ENCODE results near the gene YIPF5. TPM values are rescaled to one million over a fixed set of nuclear protein-coding genes. Genes with fewer than 3 reads are reported as not detected.

Gene YIPF5
- total RNA-seq, 1 experiment from 2014 or later: 24.1 TPM

GRCh38 chr5:144120661-144121180, 49.7 kb downstream of the YIPF5 start:
- Histone ChIP-seq H3K9ac (ENCODE audit: low read length) (no peak overlapping the region), H4K20me1 (ENCODE audit: low read length) (no peaks in the 10 kb centered on the region), H3K4me3 (ENCODE audit: low read length) (no peak overlapping the region), H3K9me3 (ENCODE audit: low read length) (no peaks in the 10 kb centered on the region), H3K4me2 (ENCODE audit: low read length) (no peak overlapping the region), H3K27me3 (ENCODE audit: low read length) (no peaks in the 10 kb centered on the region), H3K27ac (ENCODE audit: low read length) (no peak overlapping the region), H2AFZ (ENCODE audit: low read length) (no peak overlapping the region), H3F3A (ENCODE audit: low read length, unreplicated experiment) (no peaks in the 10 kb centered on the region), H3K36me3 (ENCODE audit: low read depth, low read length) (no peaks in the 10 kb centered on the region), H3K4me1 (ENCODE audit: insufficient read depth, low read length) (no peaks in the 10 kb centered on the region), H3K79me2 (ENCODE audit: low read length) (no peaks in the 10 kb centered on the region), H3K9me2 (replicated peaks; ENCODE audit: low read length) (no peaks in the 10 kb centered on the region)
- no TSS peak for BruUV-seq (replicated peaks)
- no peak for DNase-seq
- intact Hi-C loops (cut with micrococcal nuclease): no loop called here
- POLR2A ChIA-PET (ENCODE audit: unreplicated experiment): no interaction called here
- TF ChIP-seq CTCF (conservative IDR thresholded peaks at IDR 0.05; ENCODE audit: low read depth, low read length): no peak
- no peak for TF ChIP-seq EZH2 (IDR thresholded peaks at IDR 0.05; ENCODE audit: low read length, unreplicated experiment)
- TF ChIP-seq EZH2phosphoT487 (IDR thresholded peaks at IDR 0.05; ENCODE audit: borderline replicate concordance, low read length): no peak
- CTCF ChIA-PET: interaction anchor here (0.6 kb wide), 1 partner anchor 22 kb away, joined by 3 read pairs; no protein-coding TSS in a partner anchor
- no peak for ATAC-seq

DNA sequence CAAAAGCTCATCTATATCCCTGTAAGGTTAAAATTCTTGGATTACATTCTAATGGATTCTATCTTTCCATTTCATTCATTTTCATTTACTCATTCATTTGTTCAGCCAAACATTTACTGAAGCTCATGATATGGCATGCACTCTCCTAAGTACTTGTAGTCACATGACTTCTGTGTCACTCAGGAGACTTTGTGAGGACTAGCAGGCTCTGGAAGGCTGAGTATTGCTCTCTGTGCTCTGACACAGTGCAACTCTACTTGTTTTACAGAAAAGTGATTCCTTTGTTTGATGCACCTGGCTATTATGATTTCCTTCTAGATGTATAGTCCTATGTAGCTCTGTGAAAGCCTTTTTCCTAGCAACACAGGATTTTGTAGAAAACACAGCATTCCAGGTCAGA, 53.0 kb downstream of the YIPF5 start:
- no peak overlapping the region for H3K9ac ChIP-seq (ENCODE audit: low read length)
- H3K27ac ChIP-seq (ENCODE audit: low read length): no peak overlapping the region
- no peaks in the 10 kb centered on the region for H3K4me1 ChIP-seq (ENCODE audit: insufficient read depth, low read length)
- no peaks in the 10 kb centered on the region for H4K20me1 ChIP-seq (ENCODE audit: low read length)
- H3K4me2 ChIP-seq (ENCODE audit: low read length): no peak overlapping the region
- DNase-seq (no peak), ATAC-seq (no peak)
- H3K36me3 ChIP-seq (ENCODE audit: low read depth, low read length): no peaks in the 10 kb centered on the region
- H3F3A ChIP-seq (ENCODE audit: low read length, unreplicated experiment): no peaks in the 10 kb centered on the region
- no peaks in the 10 kb centered on the region for H3K9me2 ChIP-seq (replicated peaks; ENCODE audit: low read length)
- H3K79me2 ChIP-seq (ENCODE audit: low read length): no peaks in the 10 kb centered on the region
- no peak overlapping the region for H2AFZ ChIP-seq (ENCODE audit: low read length)
- H3K9me3 ChIP-seq (ENCODE audit: low read length): no peaks in the 10 kb centered on the region
- BruUV-seq (replicated peaks): no TSS peak
- no peak overlapping the region for H3K4me3 ChIP-seq (ENCODE audit: low read length)
- ChIA-PET CTCF (no interaction called here), POLR2A (ENCODE audit: unreplicated experiment) (no interaction called here)
- intact Hi-C loops (cut with micrococcal nuclease): no loop called here
- no peaks in the 10 kb centered on the region for H3K27me3 ChIP-seq (ENCODE audit: low read length)
- TF ChIP-seq EZH2 (IDR thresholded peaks at IDR 0.05; ENCODE audit: low read length, unreplicated experiment) (no peak), EZH2phosphoT487 (IDR thresholded peaks at IDR 0.05; ENCODE audit: borderline replicate concordance, low read length) (no peak), CTCF (conservative IDR thresholded peaks at IDR 0.05; ENCODE audit: low read depth, low read length) (no peak)

DNA sequence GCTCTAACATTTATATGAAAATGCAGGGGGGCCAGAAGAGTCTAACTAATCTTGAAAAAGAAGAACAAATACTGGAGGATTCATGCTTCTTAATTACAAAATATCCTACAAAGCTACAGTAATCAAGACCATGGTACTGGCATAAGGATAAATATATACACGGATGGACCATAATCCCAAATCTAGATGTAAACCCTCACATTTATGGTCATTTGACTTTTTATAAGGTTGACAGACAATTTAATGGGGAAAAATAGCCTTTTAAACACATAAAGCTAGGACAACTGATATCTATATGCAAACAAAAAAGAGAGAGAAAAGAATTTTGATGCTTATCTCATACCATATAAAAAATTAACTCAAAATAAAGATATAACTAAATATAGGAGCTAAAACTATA, 55.9 kb downstream of the YIPF5 start:
- Histone ChIP-seq H3K36me3 (ENCODE audit: low read depth, low read length) (no peaks in the 10 kb centered on the region), H3K27ac (ENCODE audit: low read length) (no peak overlapping the region), H3K9me3 (ENCODE audit: low read length) (no peaks in the 10 kb centered on the region), H3K79me2 (ENCODE audit: low read length) (no peaks in the 10 kb centered on the region), H4K20me1 (ENCODE audit: low read length) (no peaks in the 10 kb centered on the region), H3K9ac (ENCODE audit: low read length) (no peak overlapping the region), H3K27me3 (ENCODE audit: low read length) (no peaks in the 10 kb centered on the region), H3K4me1 (ENCODE audit: insufficient read depth, low read length) (no peaks in the 10 kb centered on the region), H3K9me2 (replicated peaks; ENCODE audit: low read length) (no peaks in the 10 kb centered on the region), H2AFZ (ENCODE audit: low read length) (no peak overlapping the region), H3F3A (ENCODE audit: low read length, unreplicated experiment) (no peaks in the 10 kb centered on the region), H3K4me2 (ENCODE audit: low read length) (no peak overlapping the region), H3K4me3 (ENCODE audit: low read length) (no peak overlapping the region)
- DNase-seq (no peak), ATAC-seq (peak; percentile 42; the same call in 1 of the 2 replicates)
- BruUV-seq (replicated peaks): no TSS peak
- POLR2A ChIA-PET (ENCODE audit: unreplicated experiment): no interaction called here
- intact Hi-C loops (cut with micrococcal nuclease): no loop called here
- CTCF ChIA-PET: no interaction called here
- no peak for TF ChIP-seq EZH2phosphoT487 (IDR thresholded peaks at IDR 0.05; ENCODE audit: borderline replicate concordance, low read length)
- no peak for TF ChIP-seq CTCF (conservative IDR thresholded peaks at IDR 0.05; ENCODE audit: low read depth, low read length)
- no peak for TF ChIP-seq EZH2 (IDR thresholded peaks at IDR 0.05; ENCODE audit: low read length, unreplicated experiment)

Measured in PC-3 (cell line).